Endothelial cell (in vitro differentiated cells): ENCODE data around the gene MAP3K6. TPM values are rescaled to one million over a fixed set of nuclear protein-coding genes. Genes with fewer than 3 reads are reported as not detected.

ENCODE experiments used
- DNase-seq: peaks from one replicate; pipeline ENCODE4 v3.0.0; 2021; ENCODE audit warnings: low spot score
- H3K27ac Mint-ChIP-seq: one replicate; pipeline ENCODE4 v1.8.0; 2021; ENCODE audit warnings: mixed read lengths, inconsistent platforms; ENCODE audit not compliant: unreplicated experiment
- H3K27me3 Mint-ChIP-seq: one replicate; pipeline ENCODE4 v1.8.0; 2021; ENCODE audit warnings: mild to moderate bottlenecking, moderate library complexity, mixed read lengths, inconsistent platforms; ENCODE audit not compliant: unreplicated experiment
- H3K36me3 Mint-ChIP-seq: one replicate; pipeline ENCODE4 v1.8.0; 2021; ENCODE audit warnings: mild to moderate bottlenecking, low read depth, mixed read lengths, inconsistent platforms; ENCODE audit not compliant: unreplicated experiment
- H3K4me1 Mint-ChIP-seq: one replicate; pipeline ENCODE4 v1.8.0; 2021; ENCODE audit warnings: mild to moderate bottlenecking, mixed read lengths, inconsistent platforms; ENCODE audit not compliant: unreplicated experiment
- H3K4me3 Mint-ChIP-seq: one replicate; pipeline ENCODE4 v1.8.0; 2021; ENCODE audit warnings: mild to moderate bottlenecking, mixed read lengths, inconsistent platforms; ENCODE audit not compliant: unreplicated experiment
- H3K9me3 Mint-ChIP-seq: one replicate; pipeline ENCODE4 v1.8.0; 2021; ENCODE audit warnings: mixed read lengths, inconsistent platforms; ENCODE audit not compliant: unreplicated experiment
- total RNA-seq: library from RNA; stranded (reverse); fragmentation: NEBNext Ultra II Directional; extraction: Animal tissue kit (Norgen Biotek cat#: 25700); gene quantifications from one replicate; pipeline ENCODE4 v1.2.1, GENCODE V29; 2021; ENCODE audit not compliant: unreplicated experiment
- TF ChIP-seq, protein P1 (sequence below): fragments of 200-600 bp; sonication (generic); IDR thresholded peaks from one replicate; pipeline ENCODE4 v1.5.0; 2021; ENCODE audit warnings: antibody characterized with exemption; ENCODE audit not compliant: unreplicated experiment

MAP3K6 gene
- total RNA-seq, 1 donor from 2014 or later: 35.7 TPM

DNA sequence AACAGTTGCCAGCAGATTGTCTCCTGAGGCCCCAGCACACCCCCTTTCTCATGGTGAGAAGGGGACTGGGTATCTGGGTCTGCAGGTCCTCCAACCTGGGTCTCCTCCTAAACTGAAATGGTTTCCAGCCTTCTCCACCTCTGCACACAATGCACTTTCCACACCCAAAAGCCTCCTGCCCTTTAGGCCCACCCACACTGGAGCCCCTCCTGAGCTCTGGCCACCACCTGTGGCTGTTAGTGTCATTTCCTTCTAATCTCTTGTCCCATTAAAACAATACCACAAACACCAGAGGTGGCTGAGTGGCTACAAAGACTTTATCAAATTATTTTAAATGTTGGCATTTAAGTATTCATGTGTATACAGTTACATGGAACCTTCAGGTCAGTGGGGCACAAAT is 37.2 kb upstream of the MAP3K6 start:
- Mint-ChIP-seq H3K9me3 (no peaks in the 10 kb centered on the region), H3K27me3 (peaks cover 32% of the 10 kb centered on the region), H3K4me3 (peak overlapping the region; percentile 56), H3K36me3 (peaks cover 20% of the 10 kb centered on the region), H3K4me1 (peaks cover 23% of the 10 kb centered on the region), H3K27ac (peak overlapping the region; percentile 61)
- TF ChIP-seq, protein P1, sequence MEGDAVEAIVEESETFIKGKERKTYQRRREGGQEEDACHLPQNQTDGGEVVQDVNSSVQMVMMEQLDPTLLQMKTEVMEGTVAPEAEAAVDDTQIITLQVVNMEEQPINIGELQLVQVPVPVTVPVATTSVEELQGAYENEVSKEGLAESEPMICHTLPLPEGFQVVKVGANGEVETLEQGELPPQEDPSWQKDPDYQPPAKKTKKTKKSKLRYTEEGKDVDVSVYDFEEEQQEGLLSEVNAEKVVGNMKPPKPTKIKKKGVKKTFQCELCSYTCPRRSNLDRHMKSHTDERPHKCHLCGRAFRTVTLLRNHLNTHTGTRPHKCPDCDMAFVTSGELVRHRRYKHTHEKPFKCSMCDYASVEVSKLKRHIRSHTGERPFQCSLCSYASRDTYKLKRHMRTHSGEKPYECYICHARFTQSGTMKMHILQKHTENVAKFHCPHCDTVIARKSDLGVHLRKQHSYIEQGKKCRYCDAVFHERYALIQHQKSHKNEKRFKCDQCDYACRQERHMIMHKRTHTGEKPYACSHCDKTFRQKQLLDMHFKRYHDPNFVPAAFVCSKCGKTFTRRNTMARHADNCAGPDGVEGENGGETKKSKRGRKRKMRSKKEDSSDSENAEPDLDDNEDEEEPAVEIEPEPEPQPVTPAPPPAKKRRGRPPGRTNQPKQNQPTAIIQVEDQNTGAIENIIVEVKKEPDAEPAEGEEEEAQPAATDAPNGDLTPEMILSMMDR: no peak
- no peak for DNase-seq

DNA sequence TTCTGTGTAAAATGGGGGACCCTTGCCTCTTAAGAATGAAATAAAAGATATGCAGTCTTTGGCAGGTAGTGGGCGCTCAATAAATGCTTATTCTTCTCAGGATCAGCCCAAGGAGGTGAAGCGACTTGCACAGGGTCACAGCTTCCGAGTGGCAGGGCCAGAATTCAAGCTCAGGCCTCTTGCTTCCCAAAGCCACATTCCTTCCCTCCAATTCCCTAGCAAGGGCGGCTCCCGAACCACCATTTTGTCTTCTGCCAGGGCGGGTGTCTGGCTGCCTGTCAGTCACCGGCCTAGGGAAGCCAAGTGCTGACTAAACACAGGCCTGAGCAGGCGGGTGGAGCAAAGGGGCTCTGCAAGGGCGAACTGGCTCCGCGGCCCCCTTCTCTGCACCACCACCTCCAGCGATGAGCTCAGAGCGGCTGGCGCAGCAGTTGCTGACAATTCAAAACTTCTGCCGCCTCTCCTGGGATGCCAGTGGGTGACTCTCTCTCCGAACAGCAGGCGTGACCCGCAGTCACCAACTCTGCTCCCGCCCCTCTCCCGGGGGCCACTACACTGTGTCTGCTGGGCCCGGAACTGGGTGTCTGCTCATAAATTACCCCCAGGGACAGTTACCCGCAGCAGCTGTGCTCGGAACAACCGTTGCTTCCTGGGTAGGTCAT is 36.4 kb upstream of the MAP3K6 start:
- H3K9me3 Mint-ChIP-seq: no peaks in the 10 kb centered on the region
- H3K27ac Mint-ChIP-seq: peak overlapping the region; percentile 18
- TF ChIP-seq, protein P1: no peak
- peaks cover 27% of the 10 kb centered on the region for H3K4me1 Mint-ChIP-seq
- no peak for DNase-seq
- H3K27me3 Mint-ChIP-seq: peaks cover 36% of the 10 kb centered on the region
- no peak overlapping the region for H3K4me3 Mint-ChIP-seq
- peaks cover 18% of the 10 kb centered on the region for H3K36me3 Mint-ChIP-seq

DNA sequence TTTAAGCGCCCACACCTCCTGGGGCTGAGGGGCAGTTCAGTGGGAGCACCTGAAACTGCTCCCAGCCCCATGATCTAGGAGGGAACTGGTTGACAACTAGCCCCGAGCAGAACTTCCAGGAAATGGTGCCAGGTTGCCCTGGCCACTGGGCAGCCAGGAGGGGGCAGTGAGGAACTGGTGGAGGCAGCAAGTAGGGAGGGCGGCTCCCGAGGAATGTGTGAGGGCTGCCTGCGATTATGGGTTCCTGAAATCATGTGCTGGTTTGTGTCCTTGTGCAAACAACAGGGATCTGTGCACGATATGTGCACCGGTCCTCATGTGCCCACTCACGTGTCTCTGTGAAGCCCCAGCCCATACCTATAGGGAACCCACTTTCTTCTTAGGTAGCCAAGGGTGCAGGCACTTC is 35.6 kb upstream of the MAP3K6 start:
- DNase-seq: peak; percentile 64
- H3K27me3 Mint-ChIP-seq: peaks cover 37% of the 10 kb centered on the region
- peaks cover 15% of the 10 kb centered on the region for H3K36me3 Mint-ChIP-seq
- H3K27ac Mint-ChIP-seq: no peak overlapping the region
- TF ChIP-seq, protein P1: no peak
- H3K4me3 Mint-ChIP-seq: no peak overlapping the region
- H3K4me1 Mint-ChIP-seq: peaks cover 32% of the 10 kb centered on the region
- H3K9me3 Mint-ChIP-seq: no peaks in the 10 kb centered on the region

DNA sequence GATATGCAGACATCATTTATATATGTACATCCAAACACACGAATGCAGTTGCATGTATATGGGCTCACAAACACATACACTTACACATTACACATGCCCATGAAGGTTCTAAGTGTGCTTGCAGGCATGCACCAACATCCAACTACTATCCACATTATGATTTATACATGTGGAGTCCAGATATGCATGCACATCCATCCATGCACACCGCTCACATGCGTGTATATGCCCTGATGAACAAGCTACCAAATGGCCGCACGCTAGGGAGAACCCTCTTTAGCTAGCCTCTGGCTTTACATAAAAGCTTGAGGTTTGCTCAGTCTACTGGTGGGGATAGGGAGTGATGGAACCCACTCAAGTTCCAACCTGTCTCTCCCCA is 34.2 kb upstream of the MAP3K6 start:
- Mint-ChIP-seq H3K4me1 (peaks cover 31% of the 10 kb centered on the region), H3K4me3 (peak overlapping the region; percentile 69)

More for the DNA sequence above, 34.2 kb upstream of the MAP3K6 start:
- no peak for DNase-seq
- H3K36me3 Mint-ChIP-seq: peaks cover 12% of the 10 kb centered on the region
- H3K27me3 Mint-ChIP-seq: peaks cover 37% of the 10 kb centered on the region
- H3K9me3 Mint-ChIP-seq: no peaks in the 10 kb centered on the region
- peak overlapping the region; percentile 58 for H3K27ac Mint-ChIP-seq
- TF ChIP-seq, protein P1: no peak
